HepG2 (cell line): ENCODE data around the gene MN1. TPM values are rescaled to one million over a fixed set of nuclear protein-coding genes. Genes with fewer than 3 reads are reported as not detected.

ENCODE experiments used
- ATAC-seq: fragments of 200-7000 bp; cut with Tn5 transposase; 3 replicates; pipeline ENCODE4 v1.9.1; 2020; ENCODE audit warnings: mild to moderate bottlenecking, moderate library complexity
- BruUV-seq: library from RNA; stranded (reverse); fragments of 400-500 nt; replicated peaks from 2 replicates; lab custom pipeline; 2021; lab: Mats Ljungman, UMichigan
- CTCF ChIA-PET: fragments of 300-600 bp; formaldehyde crosslinking; extraction: SDS; loops from one replicate; lab custom pipeline; 2021; ENCODE audit warnings: low total read pairs, inconsistent platforms, low intra/inter-chr PET ratio; lab: Yijun Ruan, JAX
- POLR2A ChIA-PET: fragments of 350-600 bp; sonication (Branson Sonifier 250); formaldehyde crosslinking; loops from one replicate; lab custom pipeline; 2020; ENCODE audit warnings: antibody characterized with exemption, inconsistent platforms; lab: Yijun Ruan, JAX
- DNase-seq: peaks from one replicate; pipeline ENCODE4 v3.0.0-alpha.2; 2015; ENCODE audit warnings: low spot score
- FAIRE-seq: peaks from 3 replicates; lab custom pipeline; 2011; peaks lifted over from hg19 to GRCh38; lab: Jason Lieb, UNC
- H2AFZ ChIP-seq: one replicate; pipeline ENCODE4 v1.6.1; 2011; ENCODE audit warnings: low read length, inconsistent platforms
- H3K27ac ChIP-seq: fragments of 300-600 bp; 3 replicates; pipeline ENCODE4 v1.8.0; 2011; ENCODE audit warnings: mixed run types, mild to moderate bottlenecking, mixed read lengths, low read length, inconsistent platforms; ENCODE audit not compliant: insufficient read depth; ENCODE audit errors: extremely low read length
- H3K27me3 ChIP-seq, 2 experiments: fragments of 200-600 bp in 1 of 2; 2 replicates in 1 of 2; 3 replicates in 1 of 2; pipeline versions ENCODE4 v1.6.0 to v1.8.0; 2011; ENCODE audit warnings: low read length in 2 of 2, mild to moderate bottlenecking in 2 of 2, moderate library complexity in 2 of 2, inconsistent platforms in 1 of 2; ENCODE audit not compliant: insufficient read depth in 2 of 2, control insufficient read depth in 1 of 2
- H3K36me3 ChIP-seq, 2 experiments: fragments of 200-600 bp in 1 of 2; replicated peaks in 1 of 2; 2 replicates in 1 of 2; 3 replicates in 1 of 2; pipeline versions ENCODE4 v1.5.1 to v1.8.0; 2011; ENCODE audit warnings: low read length in 2 of 2, inconsistent platforms in 1 of 2; ENCODE audit not compliant: insufficient read depth in 2 of 2, control insufficient read depth in 1 of 2
- H3K4me1 ChIP-seq: 2 replicates; pipeline ENCODE4 v1.5.1; 2012; ENCODE audit warnings: low read length, inconsistent platforms; ENCODE audit not compliant: insufficient read depth
- H3K4me2 ChIP-seq: 2 replicates; pipeline ENCODE4 v1.6.0; 2011; ENCODE audit warnings: low read depth, low read length, inconsistent platforms
- H3K4me3 ChIP-seq, 3 experiments: fragments of 200-600 bp in 1 of 3; sonication (generic), shearing (Covaris generic) in 1 of 3; replicated peaks in 1 of 3; 2 replicates each; pipeline ENCODE4 v1.5.1; 2011 to 2016; ENCODE audit warnings: low read length in 3 of 3, inconsistent platforms in 2 of 3, low read depth in 2 of 3, mild to moderate bottlenecking in 2 of 3, control low read depth in 1 of 3, mixed read lengths in 1 of 3; ENCODE audit not compliant: insufficient read depth in 1 of 3
- H3K79me2 ChIP-seq: one replicate; pipeline ENCODE4 v1.6.1; 2011; ENCODE audit warnings: low read length, inconsistent platforms; ENCODE audit not compliant: insufficient read depth
- H3K9ac ChIP-seq: 2 replicates; pipeline ENCODE4 v1.6.0; 2011; ENCODE audit warnings: mild to moderate bottlenecking, low read depth, low read length, inconsistent platforms; ENCODE audit not compliant: insufficient read depth
- H3K9me3 ChIP-seq: 2 replicates; pipeline ENCODE4 v1.5.1; 2012; ENCODE audit warnings: mild to moderate bottlenecking, low read length
- H4K20me1 ChIP-seq: 2 replicates; pipeline ENCODE4 v1.6.0; 2011; ENCODE audit warnings: inconsistent platforms, mild to moderate bottlenecking, low read length, moderate library complexity; ENCODE audit not compliant: insufficient read depth
- KDM5B ChIP-seq: sonication (generic); formaldehyde crosslinking; IDR thresholded peaks from 2 replicates; pipeline ENCODE4 v1.4.0; 2020; ENCODE audit warnings: missing genetic modification reagents, mild to moderate bottlenecking, borderline replicate concordance
- NR3C1 ChIP-seq: sonication (generic); formaldehyde crosslinking; IDR thresholded peaks from 2 replicates; pipeline ENCODE4 v1.4.0; 2020; ENCODE audit warnings: missing genetic modification reagents
- REL ChIP-seq: sonication (generic); formaldehyde crosslinking; conservative IDR thresholded peaks from 2 replicates; pipeline ENCODE4 v1.8.0; 2022; ENCODE audit warnings: mild to moderate bottlenecking, missing genetic modification reagents, moderate library complexity
- SNAPC5 ChIP-seq: sonication (generic); formaldehyde crosslinking; IDR thresholded peaks from 2 replicates; pipeline ENCODE4 v1.8.1; 2023; ENCODE audit warnings: mild to moderate bottlenecking, missing genetic modification reagents, borderline replicate concordance
- WGBS: methylation state at CpG from one replicate; pipeline ENCODE4 v1.1.6; 2017; ENCODE audit warnings: low lambda C conversion rate; 5-methylcytosine and 5-hydroxymethylcytosine counted together
- in situ Hi-C: cut with HindIII; loops from 2 replicates; pipeline ENCODE4 v1.10.0; 2017; ENCODE audit warnings: low pct_unique_long_range_greater_than_20kb; ENCODE audit not compliant: extremely low pct_ligation_motif_present
- intact Hi-C: fragments of 100-400 bp; cut with micrococcal nuclease; formaldehyde crosslinking; loops from one replicate; pipeline ENCODE4 v1.10.0; 2022; ENCODE audit not compliant: unreplicated experiment
- polyA plus RNA-seq, 8 experiments: library from polyadenylated mRNA; depleted of rRNA in 3 of 8; stranded (reverse) in 7 of 8; unstranded in 1 of 8; fragments of >200 nt; fragmentation: Illumina TruSeq in 4 of 8; extraction: Trizol in 4 of 8; gene quantifications; 2 replicates each; pipeline versions ENCODE4 v1.2.1 to v1.2.3, GENCODE V29; 2011 to 2016; ENCODE audit warnings: low read depth in 4 of 8, missing spikeins in 1 of 8, mixed read lengths in 1 of 8; ENCODE audit not compliant: insufficient read depth in 1 of 8
- total RNA-seq, 5 experiments: library from RNA; depleted of rRNA; stranded (reverse); fragments of >200 nt; fragmentation: Illumina TruSeq; extraction: Trizol; gene quantifications; 2 replicates each; pipeline ENCODE4 v1.2.3, GENCODE V29; 2016; ENCODE audit warnings: low read depth in 1 of 5
- TF ChIP-seq, protein P1 (sequence below): IDR thresholded peaks from 2 replicates; pipeline ENCODE4 v1.6.1; 2016; ENCODE audit warnings: low read depth, control low read depth
- TF ChIP-seq, protein P2 (sequence below): fragments of 450-650 bp; IDR thresholded peaks from 2 replicates; pipeline ENCODE4 v1.6.1; 2017
- TF ChIP-seq, protein P3 (sequence below): sonication (generic); formaldehyde crosslinking; IDR thresholded peaks from 2 replicates; pipeline ENCODE4 v1.4.0; 2020; ENCODE audit warnings: missing genetic modification reagents

MN1 gene
- total and polyA plus RNA-seq, 2 of the 13 experiments (the other 11 are each of a cell fraction or from before 2014, with no cell fraction given): 0.01 TPM; not detected in 1

GRCh38 chr22:27833803-27834202 lies 32.2 kb upstream of the MN1 start:
- H3K79me2 ChIP-seq: no peaks in the 10 kb centered on the region
- no peak overlapping the region for H3K4me2 ChIP-seq
- TF ChIP-seq REL (CRISPR knock-in tag) (no peak), NR3C1 (CRISPR knock-in tag) (no peak), KDM5B (no peak), SNAPC5 (CRISPR knock-in tag) (no peak)
- TF ChIP-seq, protein P1, sequence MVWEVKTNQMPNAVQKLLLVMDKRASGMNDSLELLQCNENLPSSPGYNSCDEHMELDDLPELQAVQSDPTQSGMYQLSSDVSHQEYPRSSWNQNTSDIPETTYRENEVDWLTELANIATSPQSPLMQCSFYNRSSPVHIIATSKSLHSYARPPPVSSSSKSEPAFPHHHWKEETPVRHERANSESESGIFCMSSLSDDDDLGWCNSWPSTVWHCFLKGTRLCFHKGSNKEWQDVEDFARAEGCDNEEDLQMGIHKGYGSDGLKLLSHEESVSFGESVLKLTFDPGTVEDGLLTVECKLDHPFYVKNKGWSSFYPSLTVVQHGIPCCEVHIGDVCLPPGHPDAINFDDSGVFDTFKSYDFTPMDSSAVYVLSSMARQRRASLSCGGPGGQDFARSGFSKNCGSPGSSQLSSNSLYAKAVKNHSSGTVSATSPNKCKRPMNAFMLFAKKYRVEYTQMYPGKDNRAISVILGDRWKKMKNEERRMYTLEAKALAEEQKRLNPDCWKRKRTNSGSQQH: no peak
- TF ChIP-seq, protein P2, sequence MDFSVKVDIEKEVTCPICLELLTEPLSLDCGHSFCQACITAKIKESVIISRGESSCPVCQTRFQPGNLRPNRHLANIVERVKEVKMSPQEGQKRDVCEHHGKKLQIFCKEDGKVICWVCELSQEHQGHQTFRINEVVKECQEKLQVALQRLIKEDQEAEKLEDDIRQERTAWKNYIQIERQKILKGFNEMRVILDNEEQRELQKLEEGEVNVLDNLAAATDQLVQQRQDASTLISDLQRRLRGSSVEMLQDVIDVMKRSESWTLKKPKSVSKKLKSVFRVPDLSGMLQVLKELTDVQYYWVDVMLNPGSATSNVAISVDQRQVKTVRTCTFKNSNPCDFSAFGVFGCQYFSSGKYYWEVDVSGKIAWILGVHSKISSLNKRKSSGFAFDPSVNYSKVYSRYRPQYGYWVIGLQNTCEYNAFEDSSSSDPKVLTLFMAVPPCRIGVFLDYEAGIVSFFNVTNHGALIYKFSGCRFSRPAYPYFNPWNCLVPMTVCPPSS: no peak
- TF ChIP-seq, protein P3, sequence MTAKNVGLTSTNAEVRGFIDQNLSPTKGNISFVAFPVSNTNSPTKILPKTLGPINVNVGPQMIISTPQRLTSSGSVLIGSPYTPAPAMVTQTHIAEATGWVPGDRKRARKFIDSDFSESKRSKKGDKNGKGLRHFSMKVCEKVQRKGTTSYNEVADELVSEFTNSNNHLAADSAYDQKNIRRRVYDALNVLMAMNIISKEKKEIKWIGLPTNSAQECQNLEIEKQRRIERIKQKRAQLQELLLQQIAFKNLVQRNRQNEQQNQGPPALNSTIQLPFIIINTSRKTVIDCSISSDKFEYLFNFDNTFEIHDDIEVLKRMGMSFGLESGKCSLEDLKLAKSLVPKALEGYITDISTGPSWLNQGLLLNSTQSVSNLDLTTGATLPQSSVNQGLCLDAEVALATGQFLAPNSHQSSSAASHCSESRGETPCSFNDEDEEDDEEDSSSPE: no peak
- WGBS: 79% methylated on average over 2 of the region's 2 CpGs
- no peak for ATAC-seq
- H4K20me1 ChIP-seq: 0 out of 2 replicates have a peak, but pooled peaks cover 2% of the 10 kb centered on the region
- no peaks in the 10 kb centered on the region for H3K4me1 ChIP-seq
- no peak for FAIRE-seq
- CTCF ChIA-PET: no interaction called here
- H3K36me3 ChIP-seq: no peaks in the 10 kb centered on the region
- no peak overlapping the region for H3K4me3 ChIP-seq
- H3K9me3 ChIP-seq: no peaks in the 10 kb centered on the region
- no peak overlapping the region for H3K27ac ChIP-seq
- intact Hi-C loops: no loop called here
- in situ Hi-C loops: no loop called here
- no peak for DNase-seq
- no peaks in the 10 kb centered on the region for H3K27me3 ChIP-seq
- POLR2A ChIA-PET: no interaction called here
- no peak overlapping the region for H2AFZ ChIP-seq
- no peak overlapping the region for H3K9ac ChIP-seq
- BruUV-seq: no TSS peak
